GM19468 (cell line): Measurements from ENCODE around the gene KCNT2.
A peak's percentile ranks its signal among the peaks of the same experiment; 100 is the strongest.

Experiments used
- ATAC-seq: cut with Tn5 transposase; IDR thresholded peaks from one replicate; pipeline ENCODE4 v1.9.1; 2021; ENCODE audit warnings: mild to moderate bottlenecking, moderate library complexity, moderate number of reproducible peaks; ENCODE audit not compliant: unreplicated experiment; ENCODE audit errors: extremely low read depth

Gene KCNT2

GRCh38 chr1:196407358-196408051 lies 200.7 kb downstream of the KCNT2 start:
- no peak for ATAC-seq

- ATAC-seq = no peak
These were observed 202.4 kb downstream of the KCNT2 start for GRCh38 chr1:196405839-196406238.

GRCh38 chr1:196403803-196404690 lies 204.2 kb downstream of the KCNT2 start:
- ATAC-seq = no peak

- ATAC-seq = no peak
These were observed 206.3 kb downstream of the KCNT2 start for GRCh38 chr1:196401891-196402290.

- ATAC-seq = no peak
These were observed 206.8 kb downstream of the KCNT2 start for GRCh38 chr1:196401452-196401833.

GRCh38 chr1:196400478-196401451 lies 207.5 kb downstream of the KCNT2 start:
- ATAC-seq = no peak

GRCh38 chr1:196399713-196400112 lies 208.5 kb downstream of the KCNT2 start:
- ATAC-seq = no peak

- ATAC-seq = no peak
These were observed 214.5 kb downstream of the KCNT2 start for GRCh38 chr1:196393742-196394141.

GRCh38 chr1:196393282-196393681 lies 215.0 kb downstream of the KCNT2 start:
- ATAC-seq = no peak

- ATAC-seq = no peak
These were observed 220.5 kb downstream of the KCNT2 start for GRCh38 chr1:196387766-196388165.

- no peak for ATAC-seq
These were observed 223.1 kb downstream of the KCNT2 start for GRCh38 chr1:196385109-196385508.

GRCh38 chr1:196382383-196382782 lies 225.9 kb downstream of the KCNT2 start:
- no peak for ATAC-seq

GRCh38 chr1:196381544-196381943 lies 226.7 kb downstream of the KCNT2 start:
- ATAC-seq = no peak

- ATAC-seq = no peak
These were observed 227.9 kb downstream of the KCNT2 start for GRCh38 chr1:196380316-196380715.

- no peak for ATAC-seq
These were observed 230.4 kb downstream of the KCNT2 start for GRCh38 chr1:196377811-196378210.

- no peak for ATAC-seq
These were observed 231.5 kb downstream of the KCNT2 start for GRCh38 chr1:196376630-196377328.

GRCh38 chr1:196373798-196374197 lies 234.4 kb downstream of the KCNT2 start:
- no peak for ATAC-seq

GRCh38 chr1:196372896-196373536 lies 235.2 kb downstream of the KCNT2 start:
- ATAC-seq = peak; percentile 74

- no peak for ATAC-seq
These were observed 240.4 kb downstream of the KCNT2 start for GRCh38 chr1:196367838-196368237.
